Activated CD8-positive, alpha-beta memory T cell treated with anti-CD3 and anti-CD28 coated beads for 36 hours (primary cell): ENCODE data around the gene CHST6. TPM values are rescaled to one million over a fixed set of nuclear protein-coding genes. Genes with fewer than 3 reads are reported as not detected.

Experiments
- CTCF ChIA-PET: fragments of 350-600 bp; sonication (Branson Sonifier 250); formaldehyde crosslinking; loops from one replicate; lab custom pipeline; 2021; ENCODE audit warnings: antibody characterized with exemption; lab: Charles Lee
- POLR2A ChIA-PET: fragments of 350-600 bp; sonication (Branson Sonifier 250); formaldehyde crosslinking; loops from one replicate; lab custom pipeline; 2021; ENCODE audit warnings: antibody characterized with exemption; lab: Charles Lee
- total RNA-seq, 2 experiments: library from RNA; stranded (reverse); gene quantifications; one replicate each; pipeline ENCODE4 v1.2.3, GENCODE V29; 2021

The CHST6 gene
- total RNA-seq, 2 experiments from 2014 or later = 0.04 to 0.06 TPM

- CTCF ChIA-PET = no interaction called here
- POLR2A ChIA-PET = no interaction called here
These were observed 13.8 kb downstream of the CHST6 start for GRCh38 chr16:75481475-75481874.

GRCh38 chr16:75479421-75479990 is 15.7 kb downstream of the CHST6 start:
- ChIA-PET CTCF (no interaction called here), POLR2A (no interaction called here)

GRCh38 chr16:75478480-75479345 is 16.5 kb downstream of the CHST6 start:
- CTCF ChIA-PET = no interaction called here

GRCh38 chr16:75477680-75478473 is 17.4 kb downstream of the CHST6 start:
- ChIA-PET CTCF (no interaction called here), POLR2A (no interaction called here)

More at GRCh38 chr16:75478480-75479345, 16.5 kb downstream of the CHST6 start:
- POLR2A ChIA-PET = no interaction called here

- POLR2A ChIA-PET = no interaction called here
- CTCF ChIA-PET = no interaction called here
These were observed 18.4 kb downstream of the CHST6 start for GRCh38 chr16:75476817-75477216.

GRCh38 chr16:75475420-75475847 is 19.8 kb downstream of the CHST6 start:
- ChIA-PET POLR2A (no interaction called here), CTCF (interaction anchor here (1.0 to 1.8 kb wide), 2 partner anchors 10 to 42 kb away, joined by 3 read pairs; no protein-coding TSS in a partner anchor)

GRCh38 chr16:75472908-75473877 is 22.0 kb downstream of the CHST6 start:
- POLR2A ChIA-PET = no interaction called here

GRCh38 chr16:75471723-75472633 is 23.3 kb downstream of the CHST6 start:
- ChIA-PET CTCF (interaction anchor here (0.9 to 2.3 kb wide), 7 partner anchors 23 to 292 kb away, joined by 3 to 8 read pairs (median 4); partner anchors contain the start of genes CHST6 and TMEM231), POLR2A (no interaction called here)

More at GRCh38 chr16:75472908-75473877, 22.0 kb downstream of the CHST6 start:
- CTCF ChIA-PET = interaction anchor here (1.0 to 2.3 kb wide), 5 partner anchors 8 to 291 kb away, joined by 3 to 8 read pairs (median 5); no protein-coding TSS in a partner anchor

GRCh38 chr16:75466760-75467159 is 28.5 kb downstream of the CHST6 start:
- ChIA-PET CTCF (interaction anchor here (0.7 to 2.8 kb wide), 2 partner anchors 35 to 50 kb away, joined by 7 to 18 read pairs; no protein-coding TSS in a partner anchor), POLR2A (no interaction called here)

GRCh38 chr16:75464122-75464918 is 30.9 kb downstream of the CHST6 start, which contains the start of gene TMEM170A:
Gene TMEM170A (minus strand): TSS chr16:75464689. CDS start chr16:75464600, 89 bp downstream.
- ChIA-PET CTCF (interaction anchor here (0.6 to 2.8 kb wide), 14 partner anchors 10 to 856 kb away, joined by 3 to 18 read pairs (median 4); partner anchors contain the start of genes CFDP1, KARS1 and TERF2IP), POLR2A (interaction anchor here (0.6 to 1.4 kb wide), 5 partner anchors 31 to 183 kb away, joined by 3 to 7 read pairs (median 4); partner anchors contain the start of genes CFDP1, KARS1 and TERF2IP)

- ChIA-PET POLR2A (interaction anchor here (1.0 to 1.4 kb wide), 3 partner anchors 30 to 184 kb away, joined by 3 to 7 read pairs (median 4); partner anchors contain the start of genes CFDP1, KARS1 and TERF2IP), CTCF (interaction anchor here (0.9 to 1.3 kb wide), 4 partner anchors 10 to 184 kb away, joined by 3 to 6 read pairs (median 3); partner anchors contain the start of genes CFDP1, KARS1 and TERF2IP)
These were observed 31.7 kb downstream of the CHST6 start for GRCh38 chr16:75463389-75464121.

- ChIA-PET POLR2A (interaction anchor here (0.7 kb wide), 1 partner anchor 267 kb away, joined by 3 read pairs; no protein-coding TSS in a partner anchor), CTCF (no interaction called here)
These were observed 32.4 kb downstream of the CHST6 start for GRCh38 chr16:75462806-75463205.

- POLR2A ChIA-PET = no interaction called here
These were observed 33.7 kb downstream of the CHST6 start for GRCh38 chr16:75461575-75461974.

GRCh38 chr16:75460446-75460845 is 34.8 kb downstream of the CHST6 start:
- POLR2A ChIA-PET = no interaction called here
- CTCF ChIA-PET = no interaction called here

More at GRCh38 chr16:75461575-75461974, 33.7 kb downstream of the CHST6 start:
- CTCF ChIA-PET = no interaction called here

GRCh38 chr16:75459691-75460090 is 35.5 kb downstream of the CHST6 start:
- ChIA-PET POLR2A (no interaction called here), CTCF (no interaction called here)
